Measurements from ENCODE around the gene MECP2.

Gene MECP2

GRCh38 chrX:154040863-154041262 is 56.7 kb downstream of the MECP2 start:
- Histone ChIP-seq H3K9me3 (ENCODE audit: control insufficient read depth in 1 of 2, low read length in 2 of 2) (no peaks in the 10 kb centered on the region), H3K4me3 (ENCODE audit: low read depth in 1 of 2, low read length in 2 of 2) (no peak overlapping the region), H3K4me1 (ENCODE audit: control insufficient read depth in 1 of 2, insufficient read depth in 2 of 2, low read length in 2 of 2) (peaks cover 9 to 39% of the 10 kb centered on the region in 2 donors), H3K36me3 (ENCODE audit: control insufficient read depth in 1 of 2, insufficient read depth in 2 of 2, low read length in 2 of 2) (peaks cover 4 to 5% of the 10 kb centered on the region in 2 donors), H3K27ac (ENCODE audit: low read length) (peak overlapping the region; percentile 45), H3K27me3 (ENCODE audit: low read depth, low read length) (no peaks in the 10 kb centered on the region)

- peaks cover 9 to 34% of the 10 kb centered on the region in 2 donors for H3K4me1 ChIP-seq (ENCODE audit: control insufficient read depth in 1 of 2, insufficient read depth in 2 of 2, low read length in 2 of 2)
- no peaks in the 10 kb centered on the region for H3K27me3 ChIP-seq (ENCODE audit: low read depth, low read length)
- H3K9me3 ChIP-seq (ENCODE audit: control insufficient read depth in 1 of 2, low read length in 2 of 2): no peaks in the 10 kb centered on the region
- peak overlapping the region; percentile 61 for H3K27ac ChIP-seq (ENCODE audit: low read length)
- H3K36me3 ChIP-seq (ENCODE audit: control insufficient read depth in 1 of 2, insufficient read depth in 2 of 2, low read length in 2 of 2): peaks cover 4 to 5% of the 10 kb centered on the region in 2 donors
- no peak overlapping the region for H3K4me3 ChIP-seq (ENCODE audit: low read depth in 1 of 2, low read length in 2 of 2)
These were observed 57.2 kb downstream of the MECP2 start for GRCh38 chrX:154040307-154040756.

GRCh38 chrX:154039577-154039976 is 57.9 kb downstream of the MECP2 start:
- Histone ChIP-seq H3K9me3 (ENCODE audit: control insufficient read depth in 1 of 2, low read length in 2 of 2) (no peaks in the 10 kb centered on the region), H3K27me3 (ENCODE audit: low read depth, low read length) (no peaks in the 10 kb centered on the region), H3K27ac (ENCODE audit: low read length) (peak overlapping the region; percentile 61), H3K36me3 (ENCODE audit: control insufficient read depth in 1 of 2, insufficient read depth in 2 of 2, low read length in 2 of 2) (peaks cover 4 to 5% of the 10 kb centered on the region in 2 donors), H3K4me1 (ENCODE audit: control insufficient read depth in 1 of 2, insufficient read depth in 2 of 2, low read length in 2 of 2) (peaks cover 9 to 34% of the 10 kb centered on the region in 2 donors), H3K4me3 (ENCODE audit: low read depth in 1 of 2, low read length in 2 of 2) (no peak overlapping the region)

GRCh38 chrX:154038656-154039055 is 58.9 kb downstream of the MECP2 start:
- Histone ChIP-seq H3K36me3 (ENCODE audit: control insufficient read depth in 1 of 2, insufficient read depth in 2 of 2, low read length in 2 of 2) (peaks cover 4 to 5% of the 10 kb centered on the region in 2 donors), H3K4me1 (ENCODE audit: control insufficient read depth in 1 of 2, insufficient read depth in 2 of 2, low read length in 2 of 2) (peaks cover 9 to 32% of the 10 kb centered on the region in 2 donors), H3K4me3 (ENCODE audit: low read depth in 1 of 2, low read length in 2 of 2) (no peak overlapping the region), H3K27me3 (ENCODE audit: low read depth, low read length) (no peaks in the 10 kb centered on the region), H3K9me3 (ENCODE audit: control insufficient read depth in 1 of 2, low read length in 2 of 2) (no peaks in the 10 kb centered on the region), H3K27ac (ENCODE audit: low read length) (no peak overlapping the region)

- Histone ChIP-seq H3K9me3 (ENCODE audit: control insufficient read depth in 1 of 2, low read length in 2 of 2) (no peaks in the 10 kb centered on the region), H3K4me1 (ENCODE audit: control insufficient read depth in 1 of 2, insufficient read depth in 2 of 2, low read length in 2 of 2) (peaks cover 9 to 26% of the 10 kb centered on the region in 2 donors), H3K27me3 (ENCODE audit: low read depth, low read length) (no peaks in the 10 kb centered on the region), H3K36me3 (ENCODE audit: control insufficient read depth in 1 of 2, insufficient read depth in 2 of 2, low read length in 2 of 2) (peaks cover 3 to 4% of the 10 kb centered on the region in 2 donors), H3K4me3 (ENCODE audit: low read depth in 1 of 2, low read length in 2 of 2) (no peak overlapping the region), H3K27ac (ENCODE audit: low read length) (no peak overlapping the region)
These were observed 59.8 kb downstream of the MECP2 start for GRCh38 chrX:154037754-154038153.

GRCh38 chrX:154036513-154036912 is 61.0 kb downstream of the MECP2 start:
- no peaks in the 10 kb centered on the region for H3K27me3 ChIP-seq (ENCODE audit: low read depth, low read length)
- peaks cover 8 to 10% of the 10 kb centered on the region in 2 donors for H3K36me3 ChIP-seq (ENCODE audit: control insufficient read depth in 1 of 2, insufficient read depth in 2 of 2, low read length in 2 of 2)
- H3K27ac ChIP-seq (ENCODE audit: low read length): no peak overlapping the region
- H3K4me3 ChIP-seq (ENCODE audit: low read depth in 1 of 2, low read length in 2 of 2): no peak overlapping the region
- peaks cover 6 to 22% of the 10 kb centered on the region in 2 donors for H3K4me1 ChIP-seq (ENCODE audit: control insufficient read depth in 1 of 2, insufficient read depth in 2 of 2, low read length in 2 of 2)
- no peaks in the 10 kb centered on the region for H3K9me3 ChIP-seq (ENCODE audit: control insufficient read depth in 1 of 2, low read length in 2 of 2)

- H3K36me3 ChIP-seq (ENCODE audit: control insufficient read depth in 1 of 2, insufficient read depth in 2 of 2, low read length in 2 of 2): peaks cover 12 to 22% of the 10 kb centered on the region in 2 donors
- no peak overlapping the region for H3K27ac ChIP-seq (ENCODE audit: low read length)
- H3K27me3 ChIP-seq (ENCODE audit: low read depth, low read length): no peaks in the 10 kb centered on the region
- H3K4me3 ChIP-seq (ENCODE audit: low read depth in 1 of 2, low read length in 2 of 2): no peak overlapping the region
- H3K9me3 ChIP-seq (ENCODE audit: control insufficient read depth in 1 of 2, low read length in 2 of 2): no peaks in the 10 kb centered on the region
- H3K4me1 ChIP-seq (ENCODE audit: control insufficient read depth in 1 of 2, insufficient read depth in 2 of 2, low read length in 2 of 2): peaks cover 0 to 6% of the 10 kb centered on the region in 2 donors
These were observed 63.7 kb downstream of the MECP2 start for GRCh38 chrX:154033848-154034247.

- Histone ChIP-seq H3K4me1 (ENCODE audit: control insufficient read depth in 1 of 2, insufficient read depth in 2 of 2, low read length in 2 of 2) (peaks cover 0 to 10% of the 10 kb centered on the region in 2 donors), H3K9me3 (ENCODE audit: control insufficient read depth in 1 of 2, low read length in 2 of 2) (no peaks in the 10 kb centered on the region), H3K27me3 (ENCODE audit: low read depth, low read length) (no peaks in the 10 kb centered on the region), H3K4me3 (ENCODE audit: low read depth in 1 of 2, low read length in 2 of 2) (no peak overlapping the region), H3K27ac (ENCODE audit: low read length) (no peak overlapping the region), H3K36me3 (ENCODE audit: control insufficient read depth in 1 of 2, insufficient read depth in 2 of 2, low read length in 2 of 2) (peaks cover 10 to 25% of the 10 kb centered on the region in 2 donors)
These were observed 64.9 kb downstream of the MECP2 start for GRCh38 chrX:154032653-154033052.

GRCh38 chrX:154032160-154032559 is 65.4 kb downstream of the MECP2 start:
- H3K27me3 ChIP-seq (ENCODE audit: low read depth, low read length): no peaks in the 10 kb centered on the region
- H3K9me3 ChIP-seq (ENCODE audit: control insufficient read depth in 1 of 2, low read length in 2 of 2): no peaks in the 10 kb centered on the region
- H3K4me1 ChIP-seq (ENCODE audit: control insufficient read depth in 1 of 2, insufficient read depth in 2 of 2, low read length in 2 of 2): peaks cover 0 to 10% of the 10 kb centered on the region in 2 donors
- H3K27ac ChIP-seq (ENCODE audit: low read length): no peak overlapping the region
- H3K36me3 ChIP-seq (ENCODE audit: control insufficient read depth in 1 of 2, insufficient read depth in 2 of 2, low read length in 2 of 2): peaks cover 10 to 25% of the 10 kb centered on the region in 2 donors
- no peak overlapping the region for H3K4me3 ChIP-seq (ENCODE audit: low read depth in 1 of 2, low read length in 2 of 2)

GRCh38 chrX:154030715-154031305 is 66.7 kb downstream of the MECP2 start:
- H3K27ac ChIP-seq (ENCODE audit: low read length): no peak overlapping the region
- H3K27me3 ChIP-seq (ENCODE audit: low read depth, low read length): no peaks in the 10 kb centered on the region
- peaks cover 0 to 13% of the 10 kb centered on the region in 2 donors for H3K4me1 ChIP-seq (ENCODE audit: control insufficient read depth in 1 of 2, insufficient read depth in 2 of 2, low read length in 2 of 2)
- no peak overlapping the region for H3K4me3 ChIP-seq (ENCODE audit: low read depth in 1 of 2, low read length in 2 of 2)
- H3K9me3 ChIP-seq (ENCODE audit: control insufficient read depth in 1 of 2, low read length in 2 of 2): no peaks in the 10 kb centered on the region
- peaks cover 10 to 33% of the 10 kb centered on the region in 2 donors for H3K36me3 ChIP-seq (ENCODE audit: control insufficient read depth in 1 of 2, insufficient read depth in 2 of 2, low read length in 2 of 2)

GRCh38 chrX:154030266-154030665 is 67.3 kb downstream of the MECP2 start:
- H3K27ac ChIP-seq (ENCODE audit: low read length): no peak overlapping the region
- H3K4me3 ChIP-seq (ENCODE audit: low read depth in 1 of 2, low read length in 2 of 2): no peak overlapping the region
- peaks cover 0 to 12% of the 10 kb centered on the region in 2 donors for H3K4me1 ChIP-seq (ENCODE audit: control insufficient read depth in 1 of 2, insufficient read depth in 2 of 2, low read length in 2 of 2)
- no peaks in the 10 kb centered on the region for H3K27me3 ChIP-seq (ENCODE audit: low read depth, low read length)
- H3K36me3 ChIP-seq (ENCODE audit: control insufficient read depth in 1 of 2, insufficient read depth in 2 of 2, low read length in 2 of 2): peaks cover 10 to 33% of the 10 kb centered on the region in 2 donors
- no peaks in the 10 kb centered on the region for H3K9me3 ChIP-seq (ENCODE audit: control insufficient read depth in 1 of 2, low read length in 2 of 2)

GRCh38 chrX:154029439-154029838 is 68.1 kb downstream of the MECP2 start:
- Histone ChIP-seq H3K27ac (ENCODE audit: low read length) (no peak overlapping the region), H3K4me1 (ENCODE audit: control insufficient read depth in 1 of 2, insufficient read depth in 2 of 2, low read length in 2 of 2) (peaks cover 0 to 7% of the 10 kb centered on the region in 2 donors), H3K4me3 (ENCODE audit: low read depth in 1 of 2, low read length in 2 of 2) (no peak overlapping the region), H3K36me3 (ENCODE audit: control insufficient read depth in 1 of 2, insufficient read depth in 2 of 2, low read length in 2 of 2) (peaks cover 10 to 33% of the 10 kb centered on the region in 2 donors), H3K9me3 (ENCODE audit: control insufficient read depth in 1 of 2, low read length in 2 of 2) (no peaks in the 10 kb centered on the region), H3K27me3 (ENCODE audit: low read depth, low read length) (no peaks in the 10 kb centered on the region)

All from muscle layer of duodenum (tissue), 2 donors.